GM12891 (cell line): Measurements from ENCODE around the gene GALNT18.

Experiments used
- PAX5 ChIP-seq: IDR thresholded peaks from 2 replicates; pipeline ENCODE4 v1.6.1; 2011; ENCODE audit warnings: low read length, moderate library complexity, mild to moderate bottlenecking; ENCODE audit not compliant: insufficient read depth, severe bottlenecking
- POLR2A ChIP-seq: IDR thresholded peaks from 2 replicates; pipeline ENCODE4 v1.6.1; 2011; ENCODE audit warnings: low read depth, low read length, control low read depth
- POLR2AphosphoS5 ChIP-seq: IDR thresholded peaks from 2 replicates; pipeline ENCODE4 v1.6.1; 2011; ENCODE audit warnings: low read depth, low read length, control low read depth
- POU2F2 ChIP-seq: IDR thresholded peaks from 2 replicates; pipeline ENCODE4 v1.6.1; 2011; ENCODE audit warnings: low read depth, mild to moderate bottlenecking, control low read depth, low read length, moderate library complexity
- TAF1 ChIP-seq: IDR thresholded peaks from 2 replicates; pipeline ENCODE4 v1.6.1; 2011; ENCODE audit warnings: low read depth, low read length, control low read depth

- TF ChIP-seq POLR2A (no peak), TAF1 (no peak), POLR2AphosphoS5 (no peak), POU2F2 (no peak), PAX5 (no peak)
Observed at GRCh38 chr11:11427542-11427941, 194.3 kb downstream of the GALNT18 start.
